Measurements from ENCODE around the gene FMN1. TPM values are rescaled to one million over a fixed set of nuclear protein-coding genes. Genes with fewer than 3 reads are reported as not detected.

FMN1 gene
- total RNA-seq: 0.16 and 0.25 TPM in 2 replicates

GRCh38 chr15:33194704-33195670, at the start of gene FMN1:
TSS of gene FMN1 (minus strand) at chr15:33194714. CDS start at chr15:33154914, 39,800 bp downstream.

GRCh38 chr15:32717426-32718226, 476.9 kb downstream of the FMN1 start, which contains the start of gene GREM1:
TSS of gene GREM1 (plus strand) at chr15:32718004. CDS start at chr15:32730691, 12,687 bp downstream.

Other genes with a start within 250 kb of the FMN1 start
- gene RYR3, start 116.3 kb upstream of the FMN1 start, total RNA-seq: under 0.01 TPM in 1 of 2 replicates, not detected in the other